NT2/D1 (cell line): ENCODE measurements around the gene ALDH3B2.

ENCODE experiments used
- SUZ12 ChIP-seq: IDR thresholded peaks from 2 replicates; pipeline ENCODE4 v1.6.1; 2011; ENCODE audit not compliant: insufficient read length, insufficient read depth; ENCODE audit errors: extremely low read depth
- YY1 ChIP-seq: IDR thresholded peaks from 2 replicates; pipeline ENCODE4 v1.6.1; 2011; ENCODE audit not compliant: insufficient read length, insufficient read depth
- ZNF274 ChIP-seq: IDR thresholded peaks from 2 replicates; pipeline ENCODE4 v1.6.1; 2011; ENCODE audit warnings: mild to moderate bottlenecking, low read depth, low read length

- TF ChIP-seq YY1 (no peak), ZNF274 (no peak), SUZ12 (no peak)
Measured at GRCh38 chr11:67615728-67616430, 58.5 kb downstream of the ALDH3B2 start.
